H1 (cell line): ENCODE measurements around the gene FGF11. TPM values are rescaled to one million over a fixed set of nuclear protein-coding genes. Genes with fewer than 3 reads are reported as not detected.
A peak's percentile ranks its signal among the peaks of the same experiment; 100 is the strongest.

Experiments
- CTCF ChIA-PET: fragments of 300-600 bp; sonication (Branson Sonifier 250); formaldehyde crosslinking; loops from one replicate; lab custom pipeline; 2021; ENCODE audit not compliant: partially characterized antibody; lab: Charles Lee
- POLR2A ChIA-PET: fragments of 300-600 bp; sonication (Branson Sonifier 250); formaldehyde crosslinking; loops from one replicate; lab custom pipeline; 2021; ENCODE audit warnings: inconsistent platforms; ENCODE audit not compliant: partially characterized antibody; lab: Charles Lee
- DNase-seq, 2 experiments: peaks; one replicate each; pipeline versions ENCODE4 v3.0.0 to v3.0.0-alpha.2; 2010 to 2022; ENCODE audit warnings: low spot score in 2 of 2, low read depth in 1 of 2, mixed read lengths in 1 of 2
- FAIRE-seq: peaks from 2 replicates; lab custom pipeline; 2011; peaks lifted over from hg19 to GRCh38; lab: Jason Lieb, UNC
- H2AFZ ChIP-seq: 2 replicates; pipeline ENCODE4 v1.8.1; 2012; ENCODE audit warnings: low read length, inconsistent platforms
- H2AK5ac ChIP-seq: 2 replicates; pipeline ENCODE4 v1.6.1; 2013; ENCODE audit warnings: low read depth, low read length
- H2BK120ac ChIP-seq: replicated peaks from 2 replicates; pipeline ENCODE3; 2013; ENCODE audit warnings: low read depth, low read length, inconsistent platforms
- H2BK12ac ChIP-seq: 2 replicates; pipeline ENCODE4 v1.6.1; 2013; ENCODE audit warnings: low read depth, low read length
- H2BK15ac ChIP-seq: 2 replicates; pipeline ENCODE4 v1.6.1; 2013; ENCODE audit warnings: low read length
- H2BK20ac ChIP-seq: 2 replicates; pipeline ENCODE4 v1.6.1; 2013; ENCODE audit warnings: low read length
- H2BK5ac ChIP-seq: 2 replicates; pipeline ENCODE4 v1.6.1; 2013; ENCODE audit warnings: low read depth, low read length
- H3K14ac ChIP-seq: 2 replicates; pipeline ENCODE4 v1.6.1; 2013; ENCODE audit warnings: inconsistent platforms; ENCODE audit not compliant: insufficient read length
- H3K18ac ChIP-seq: 2 replicates; pipeline ENCODE4 v1.6.1; 2013; ENCODE audit warnings: low read length; ENCODE audit errors: extremely low read depth
- H3K23ac ChIP-seq: 2 replicates; pipeline ENCODE4 v1.6.1; 2013; ENCODE audit warnings: inconsistent platforms; ENCODE audit not compliant: insufficient read length
- H3K23me2 ChIP-seq: 2 replicates; pipeline ENCODE4 v1.6.1; 2013; ENCODE audit warnings: low read depth, low read length
- H3K27ac ChIP-seq: 2 replicates; pipeline ENCODE4 v1.6.1; 2011; ENCODE audit warnings: low read depth, low read length, inconsistent platforms
- H3K27me3 ChIP-seq, 4 experiments: replicated peaks in 1 of 4; 1 replicate in 1 of 4; 2 replicates in 3 of 4; pipeline versions ENCODE4 v1.6.1 to v1.8.1; 2011 to 2013; ENCODE audit warnings: low read length in 3 of 4, mild to moderate bottlenecking in 3 of 4, inconsistent platforms in 2 of 4, mixed read lengths in 2 of 4, moderate library complexity in 1 of 4; ENCODE audit not compliant: control insufficient read depth in 3 of 4, insufficient read depth in 3 of 4; ENCODE audit errors: extremely low read depth in 1 of 4
- H3K36me3 ChIP-seq, 4 experiments: 2 replicates each; pipeline versions ENCODE4 v1.6.1 to v1.8.1; 2011 to 2013; ENCODE audit warnings: mild to moderate bottlenecking in 4 of 4, low read length in 3 of 4, moderate library complexity in 2 of 4, control low read depth in 1 of 4, inconsistent platforms in 1 of 4; ENCODE audit not compliant: insufficient read depth in 4 of 4, control insufficient read depth in 2 of 4
- H3K4ac ChIP-seq: replicated peaks from 2 replicates; pipeline ENCODE3; 2013; ENCODE audit warnings: low read length, low read depth, mixed read lengths, inconsistent platforms; ENCODE audit not compliant: insufficient read length
- H3K4me1 ChIP-seq, 4 experiments: replicated peaks in 1 of 4; 1 replicate in 1 of 4; 2 replicates in 3 of 4; pipeline versions ENCODE4 v1.6.1 to v1.8.1; 2011 to 2013; ENCODE audit warnings: low read length in 3 of 4, inconsistent platforms in 2 of 4, mixed read lengths in 1 of 4; ENCODE audit not compliant: insufficient read depth in 4 of 4, control insufficient read depth in 3 of 4
- H3K4me2 ChIP-seq, 2 experiments: 2 replicates each; pipeline versions ENCODE4 v1.6.1 to v1.8.1; 2011 to 2013; ENCODE audit warnings: low read depth in 2 of 2, low read length in 2 of 2, control low read depth in 1 of 2, inconsistent platforms in 1 of 2, mild to moderate bottlenecking in 1 of 2; ENCODE audit not compliant: insufficient read depth in 1 of 2
- H3K4me3 ChIP-seq, 4 experiments: fragments of 200-600, 300-600 bp in 1 of 4; sonication (generic), shearing (Covaris generic), sonication (Bioruptor Twin) in 1 of 4; 2 replicates each; pipeline versions ENCODE4 v1.5.1 to v1.8.1; 2011 to 2016; ENCODE audit warnings: low read length in 4 of 4, low read depth in 3 of 4, control low read depth in 2 of 4, inconsistent platforms in 2 of 4, mild to moderate bottlenecking in 2 of 4, mixed read lengths in 1 of 4, moderate library complexity in 1 of 4; ENCODE audit not compliant: insufficient read depth in 2 of 4; ENCODE audit errors: extremely low read depth in 1 of 4
- H3K56ac ChIP-seq: replicated peaks from 2 replicates; pipeline ENCODE3; 2013; ENCODE audit warnings: low read depth, mild to moderate bottlenecking, mixed read lengths, low read length, inconsistent platforms; ENCODE audit not compliant: insufficient read length
- H3K79me1 ChIP-seq: 2 replicates; pipeline ENCODE4 v1.6.1; 2013; ENCODE audit warnings: low read depth, low read length, control low read depth
- H3K79me2 ChIP-seq, 2 experiments: 2 replicates each; pipeline versions ENCODE4 v1.6.1 to v1.8.1; 2012 to 2013; ENCODE audit warnings: low read length in 2 of 2, mild to moderate bottlenecking in 2 of 2, inconsistent platforms in 1 of 2; ENCODE audit not compliant: insufficient read depth in 2 of 2, control insufficient read depth in 1 of 2
- H3K9ac ChIP-seq, 4 experiments: replicated peaks in 1 of 4; 1 replicate in 1 of 4; 2 replicates in 3 of 4; pipeline versions ENCODE4 v1.6.1 to v1.8.1; 2011 to 2013; ENCODE audit warnings: low read depth in 3 of 4, low read length in 3 of 4, control low read depth in 2 of 4, mild to moderate bottlenecking in 2 of 4, moderate library complexity in 2 of 4, inconsistent platforms in 1 of 4; ENCODE audit errors: extremely low read depth in 1 of 4
- H3K9me3 ChIP-seq, 2 experiments: 2 replicates each; pipeline versions ENCODE4 v1.6.1 to v1.8.1; 2012 to 2013; ENCODE audit warnings: mild to moderate bottlenecking in 2 of 2, moderate library complexity in 2 of 2, control low read depth in 1 of 2, inconsistent platforms in 1 of 2, low read depth in 1 of 2, low read length in 1 of 2, mixed read lengths in 1 of 2; ENCODE audit not compliant: insufficient read depth in 2 of 2
- H4K20me1 ChIP-seq, 2 experiments: replicated peaks in 1 of 2; 2 replicates each; pipeline versions ENCODE3 to v1.8.1; 2011 to 2013; ENCODE audit warnings: inconsistent platforms in 2 of 2, low read length in 2 of 2, mild to moderate bottlenecking in 1 of 2; ENCODE audit not compliant: insufficient read depth in 2 of 2, control insufficient read depth in 1 of 2
- H4K5ac ChIP-seq: 2 replicates; pipeline ENCODE4 v1.6.1; 2013; ENCODE audit warnings: low read length, low read depth, mixed read lengths, inconsistent platforms; ENCODE audit not compliant: insufficient read length
- H4K8ac ChIP-seq: 2 replicates; pipeline ENCODE4 v1.8.0; 2013; ENCODE audit warnings: mild to moderate bottlenecking, moderate library complexity, low read length, inconsistent platforms; ENCODE audit not compliant: insufficient read depth; ENCODE audit errors: extremely low read depth
- H4K91ac ChIP-seq: replicated peaks from 2 replicates; pipeline ENCODE3; 2013; ENCODE audit warnings: low read length, mixed read lengths, inconsistent platforms; ENCODE audit not compliant: insufficient read length
- HDAC2 ChIP-seq, 2 experiments: fragments of 300-600 bp in 1 of 2; sonication (generic) in 1 of 2; IDR thresholded peaks; 2 replicates each; pipeline ENCODE4 v1.6.1; 2011 to 2012; ENCODE audit warnings: low read depth in 2 of 2, low read length in 2 of 2, mild to moderate bottlenecking in 2 of 2, moderate library complexity in 2 of 2, borderline replicate concordance in 1 of 2, inconsistent platforms in 1 of 2
- JUN ChIP-seq: IDR thresholded peaks from 2 replicates; pipeline ENCODE4 v1.6.1; 2011; ENCODE audit warnings: low read depth, mild to moderate bottlenecking, improper control_type of control experiment, low read length
- KDM5A ChIP-seq: fragments of 200-600 bp; IDR thresholded peaks from 2 replicates; pipeline ENCODE4 v1.7.1; 2012; ENCODE audit warnings: mild to moderate bottlenecking, low read length, inconsistent platforms, mixed read lengths
- RAD21 ChIP-seq, 2 experiments: IDR thresholded peaks in 1 of 2; conservative IDR thresholded peaks in 1 of 2; 2 replicates each; pipeline ENCODE4 v1.6.1; 2011; ENCODE audit warnings: low read depth in 2 of 2, low read length in 2 of 2, improper control_type of control experiment in 1 of 2, inconsistent platforms in 1 of 2, mild to moderate bottlenecking in 1 of 2, moderate library complexity in 1 of 2
- SIRT6 ChIP-seq: IDR thresholded peaks from one replicate; pipeline ENCODE4 v1.7.1; 2012; ENCODE audit warnings: low read length, inconsistent platforms
- TAF7 ChIP-seq: optimal IDR thresholded peaks from 2 replicates; pipeline ENCODE3; 2011; ENCODE audit warnings: low read depth, mild to moderate bottlenecking, inconsistent platforms, low read length, moderate library complexity, borderline replicate concordance
- TCF12 ChIP-seq: IDR thresholded peaks from 2 replicates; pipeline ENCODE4 v1.6.1; 2011; ENCODE audit warnings: low read depth, mild to moderate bottlenecking, low read length
- WGBS, 2 experiments: shearing (Covaris generic) in 1 of 2; methylation state at CpG; one replicate each; pipeline versions ENCODE4 v1.1.6 to v1.1.7; 2013 to 2015; ENCODE audit warnings: low lambda C conversion rate in 2 of 2, mixed read lengths in 2 of 2, inconsistent platforms in 1 of 2, low coverage in 1 of 2, missing lambda C conversion rate in 1 of 2; ENCODE audit not compliant: insufficient replicate concordance in 2 of 2, insufficient coverage in 1 of 2, insufficient read length in 1 of 2; ENCODE audit errors: extremely low coverage in 1 of 2, missing lambda C conversion rate in 1 of 2; 5-methylcytosine and 5-hydroxymethylcytosine counted together
- polyA plus RNA-seq, 7 experiments: library from polyadenylated mRNA; depleted of rRNA in 3 of 7; stranded (reverse) in 5 of 7; unstranded in 2 of 7; fragments of >200 nt in 5 of 7; fragments of 200-250 nt in 2 of 7; gene quantifications; 1 replicate in 5 of 7; 2 replicates in 1 of 7; 4 replicates in 1 of 7; pipeline versions ENCODE4 v1.2.1 to v1.2.3, GENCODE V29; 2011 to 2013; ENCODE audit warnings: missing spikeins in 2 of 7, mixed read lengths in 2 of 7
- total RNA-seq: library from RNA; stranded (reverse); fragmentation: NEBNext Ultra II Directional; extraction: Animal tissue kit (Norgen Biotek cat#: 25700); gene quantifications from 2 replicates; pipeline ENCODE4 v1.2.1, GENCODE V29; 2021
- TF ChIP-seq, protein P1 (sequence below): IDR thresholded peaks from 2 replicates; pipeline ENCODE4 v1.6.1; 2012; ENCODE audit warnings: low read length, inconsistent platforms

The FGF11 gene
- total and polyA plus RNA-seq, 2 of the 8 experiments (the other 6 are each of a cell fraction or from before 2014, with no cell fraction given), result 11.8 to 26.1 TPM

DNA sequence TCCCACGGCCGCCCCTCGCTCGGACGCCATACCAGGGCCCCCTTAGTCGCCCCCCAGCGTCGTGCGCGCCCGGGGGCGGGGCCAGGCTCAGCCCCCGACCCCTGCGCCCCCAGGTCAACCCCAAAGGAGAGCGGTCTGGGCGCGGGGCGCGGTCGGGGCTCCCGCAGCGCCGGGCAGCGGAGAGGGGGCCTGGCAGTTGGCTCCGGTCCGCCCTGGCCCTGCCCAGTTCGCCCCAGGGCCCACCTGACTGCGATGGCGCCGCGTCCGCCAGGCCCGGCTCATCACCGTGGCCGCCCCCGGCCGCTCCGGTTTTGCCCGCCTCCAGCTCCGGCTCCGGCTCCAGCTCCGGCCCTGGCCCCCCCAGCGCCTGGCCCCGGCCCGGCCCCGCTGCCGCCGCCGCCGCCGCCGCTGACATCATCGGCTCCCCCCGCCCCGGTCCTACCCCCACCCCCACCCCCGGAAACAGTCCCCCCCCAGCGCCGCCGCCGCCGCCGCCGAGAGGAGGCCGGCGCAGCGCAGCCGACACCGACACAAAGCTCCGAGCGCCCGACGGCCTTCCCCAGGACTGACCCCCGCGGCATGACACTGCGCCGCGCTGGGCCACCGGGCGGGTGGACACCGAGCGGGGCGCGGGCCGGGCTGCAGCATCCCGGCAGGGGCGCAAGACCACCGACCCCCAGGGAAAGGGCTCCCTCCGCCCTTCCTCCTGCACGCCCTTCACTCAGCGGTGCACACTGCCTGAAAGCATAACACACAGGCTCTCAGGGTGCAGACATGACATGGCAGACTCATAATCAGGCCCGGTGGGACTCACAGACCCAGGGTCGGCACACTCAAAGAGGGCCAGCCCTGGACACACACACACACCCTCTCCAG, 40.1 kb downstream of the FGF11 start, which contains the start of gene ZBTB4:
Gene ZBTB4 (minus strand): TSS at position 419 of the 876 bp plus-strand sequence. CDS start 12,830 bp downstream, outside the sequence.
- Histone ChIP-seq H2BK5ac (peak within 1 kb of the TSS; percentile 66; the same call in 1 of the 2 replicates), H3K23me2 (peaks cover 22% of the 10 kb centered on the region), H2BK20ac (peak within 1 kb of the TSS; percentile 15; the same call in 1 of the 2 replicates), H2BK120ac (peak within 1 kb of the TSS; percentile 75), H3K79me1 (peaks cover 12% of the 10 kb centered on the region), H3K27me3 (no peaks in the 10 kb centered on the region; a peak in 1 of 7 replicates), H3K9ac (peak within 1 kb of the TSS; percentile 67 to 85 (median 78)), H3K18ac (peak within 1 kb of the TSS; percentile 72), H2AK5ac (peak within 1 kb of the TSS; percentile 30; the same call in 1 of the 2 replicates), H3K4ac (peak within 1 kb of the TSS; percentile 95), H3K27ac (peak within 1 kb of the TSS; percentile 56), H3K56ac (peak within 1 kb of the TSS; percentile 90), H3K4me3 (peak within 1 kb of the TSS; percentile 49 to 94 (median 76)), H2BK12ac (peak within 1 kb of the TSS; percentile 82), H3K4me1 (peaks cover 2 to 28% (median 21%) of the 10 kb centered on the region in 4 experiments), H3K36me3 (no peaks in the 10 kb centered on the region), H2AFZ (0 out of 2 replicates have a peak within 1 kb of the TSS, but pooled peaks have one; percentile 18), H4K8ac (peak within 1 kb of the TSS; percentile 96), H3K9me3 (no peaks in the 10 kb centered on the region), H3K14ac (no peak within 1 kb of the TSS), H4K20me1 (peaks cover 0 to 5% of the 10 kb centered on the region in 2 experiments), H4K5ac (peak within 1 kb of the TSS; percentile 51), H3K79me2 (peaks cover 0 to 31% of the 10 kb centered on the region in 2 experiments; a peak in 2 of 4 replicates), H3K4me2 (peak within 1 kb of the TSS; percentile 97 to 99), H4K91ac (peak within 1 kb of the TSS; percentile 83), H2BK15ac (peak within 1 kb of the TSS; percentile 55), H3K23ac (no peak within 1 kb of the TSS)
- DNase-seq (peak in 1 of 2 experiments; percentile 69), FAIRE-seq (no peak)
- CTCF ChIA-PET, result interaction anchor here (0.9 to 2.4 kb wide), 7 partner anchors 18 to 123 kb away, joined by 3 to 10 read pairs (median 4); no protein-coding TSS in a partner anchor
- WGBS, 2 experiments, result 2% methylated on average over 26 of the region's 92 CpGs; no CpG with 5 or more reads in 1 of the 2 experiments
- POLR2A ChIA-PET, result interaction anchor here (0.5 to 14.3 kb wide), 16 partner anchors 13 to 269 kb away, joined by 3 to 339 read pairs (median 4); partner anchors contain the start of genes CHRNB1, FGF11, TMEM102 and TMEM256
- TF ChIP-seq, protein P1, sequence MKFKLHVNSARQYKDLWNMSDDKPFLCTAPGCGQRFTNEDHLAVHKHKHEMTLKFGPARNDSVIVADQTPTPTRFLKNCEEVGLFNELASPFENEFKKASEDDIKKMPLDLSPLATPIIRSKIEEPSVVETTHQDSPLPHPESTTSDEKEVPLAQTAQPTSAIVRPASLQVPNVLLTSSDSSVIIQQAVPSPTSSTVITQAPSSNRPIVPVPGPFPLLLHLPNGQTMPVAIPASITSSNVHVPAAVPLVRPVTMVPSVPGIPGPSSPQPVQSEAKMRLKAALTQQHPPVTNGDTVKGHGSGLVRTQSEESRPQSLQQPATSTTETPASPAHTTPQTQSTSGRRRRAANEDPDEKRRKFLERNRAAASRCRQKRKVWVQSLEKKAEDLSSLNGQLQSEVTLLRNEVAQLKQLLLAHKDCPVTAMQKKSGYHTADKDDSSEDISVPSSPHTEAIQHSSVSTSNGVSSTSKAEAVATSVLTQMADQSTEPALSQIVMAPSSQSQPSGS, result no peak
- TF ChIP-seq TAF7 (peak; percentile 26), HDAC2 (IDR thresholded peaks at IDR 0.05; ENCODE audit: borderline replicate concordance in 1 of 2, low read depth in 2 of 2, low read length in 2 of 2) (no peak), SIRT6 (no peak), KDM5A (no peak), TCF12 (no peak), RAD21 (IDR thresholded peaks at IDR 0.05 in 1 of 2, conservative IDR thresholded peaks at IDR 0.05 in 1 of 2; ENCODE audit: low read depth in 2 of 2, low read length in 2 of 2) (no peak), JUN (no peak)
